GM06990 (cell line): Measurements from ENCODE around the gene SEC14L5.

Source experiments
- DNase-seq: peaks from one replicate; pipeline ENCODE4 v3.0.0-alpha.2; 2011; ENCODE audit not compliant: insufficient read length; ENCODE audit errors: extremely low read depth
- H3K27me3 ChIP-seq: replicated peaks from 2 replicates; pipeline ENCODE4 v1.6.0; 2011; ENCODE audit warnings: low read length; ENCODE audit not compliant: control insufficient read depth, insufficient read depth
- H3K36me3 ChIP-seq: 2 replicates; pipeline ENCODE4 v1.5.1; 2011; ENCODE audit warnings: low read length; ENCODE audit not compliant: control insufficient read depth, insufficient read depth
- H3K4me3 ChIP-seq: replicated peaks from 2 replicates; pipeline ENCODE4 v1.5.1; 2011; ENCODE audit warnings: low read depth, mild to moderate bottlenecking, control low read depth, low read length
- TF ChIP-seq, protein P1 (sequence below): IDR thresholded peaks from 2 replicates; pipeline ENCODE4 v1.5.1; 2011; ENCODE audit warnings: low read length, control low read depth, mild to moderate bottlenecking, inconsistent platforms; ENCODE audit not compliant: insufficient read depth, poor library complexity, severe bottlenecking

Gene SEC14L5

DNA sequence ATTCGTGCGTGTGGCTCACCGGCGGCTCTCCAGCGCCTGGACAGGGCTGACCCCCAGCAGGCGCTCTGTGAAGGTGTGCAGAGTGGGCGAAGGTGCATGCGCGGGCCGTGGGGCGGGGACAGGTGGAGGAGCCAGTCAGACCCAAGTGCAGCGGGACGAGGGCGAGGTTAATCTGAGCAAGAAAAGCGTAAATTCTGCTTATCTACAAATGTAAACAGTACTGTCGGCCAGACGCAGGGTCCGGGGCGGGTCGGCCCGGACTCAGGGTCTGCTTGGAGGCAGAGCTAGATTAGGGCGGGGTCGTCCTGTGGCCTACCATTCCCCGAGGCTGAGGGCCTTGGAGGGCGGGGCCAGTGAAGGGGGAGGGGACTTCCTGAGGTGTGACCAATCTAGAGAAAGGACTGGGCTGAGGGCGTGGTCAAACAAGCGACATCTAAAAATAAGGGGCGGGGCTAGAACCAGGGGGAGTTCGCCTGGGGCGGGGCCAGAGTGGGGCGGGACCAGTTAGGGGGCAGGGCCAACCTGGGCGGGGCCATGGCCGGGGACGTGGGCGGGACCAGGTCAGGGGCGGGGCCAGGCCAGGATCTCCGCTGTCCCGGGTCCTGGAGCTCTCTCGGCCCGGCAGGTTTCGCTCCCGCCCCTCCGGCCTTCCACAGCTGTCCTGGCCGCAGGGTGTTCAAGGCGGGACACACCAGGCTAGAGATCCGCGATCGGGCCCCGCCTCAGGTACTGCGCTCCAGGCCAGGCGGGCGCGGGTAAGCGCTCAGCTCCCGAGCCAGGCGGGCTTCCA lies at the start of gene SEC14L5:
Gene SEC14L5, plus strand, starts transcription at position 611 of the 790 bp plus-strand sequence. CDS start 994 bp downstream, outside the sequence.
- peak within 1 kb of the TSS; percentile 52 for H3K4me3 ChIP-seq
- peak; percentile 88 for DNase-seq
- no peaks in the 10 kb centered on the region for H3K36me3 ChIP-seq
- H3K27me3 ChIP-seq, result no peaks in the 10 kb centered on the region; the same call in none of the 2 replicates
- TF ChIP-seq, protein P1, sequence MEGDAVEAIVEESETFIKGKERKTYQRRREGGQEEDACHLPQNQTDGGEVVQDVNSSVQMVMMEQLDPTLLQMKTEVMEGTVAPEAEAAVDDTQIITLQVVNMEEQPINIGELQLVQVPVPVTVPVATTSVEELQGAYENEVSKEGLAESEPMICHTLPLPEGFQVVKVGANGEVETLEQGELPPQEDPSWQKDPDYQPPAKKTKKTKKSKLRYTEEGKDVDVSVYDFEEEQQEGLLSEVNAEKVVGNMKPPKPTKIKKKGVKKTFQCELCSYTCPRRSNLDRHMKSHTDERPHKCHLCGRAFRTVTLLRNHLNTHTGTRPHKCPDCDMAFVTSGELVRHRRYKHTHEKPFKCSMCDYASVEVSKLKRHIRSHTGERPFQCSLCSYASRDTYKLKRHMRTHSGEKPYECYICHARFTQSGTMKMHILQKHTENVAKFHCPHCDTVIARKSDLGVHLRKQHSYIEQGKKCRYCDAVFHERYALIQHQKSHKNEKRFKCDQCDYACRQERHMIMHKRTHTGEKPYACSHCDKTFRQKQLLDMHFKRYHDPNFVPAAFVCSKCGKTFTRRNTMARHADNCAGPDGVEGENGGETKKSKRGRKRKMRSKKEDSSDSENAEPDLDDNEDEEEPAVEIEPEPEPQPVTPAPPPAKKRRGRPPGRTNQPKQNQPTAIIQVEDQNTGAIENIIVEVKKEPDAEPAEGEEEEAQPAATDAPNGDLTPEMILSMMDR, result no peak

DNA sequence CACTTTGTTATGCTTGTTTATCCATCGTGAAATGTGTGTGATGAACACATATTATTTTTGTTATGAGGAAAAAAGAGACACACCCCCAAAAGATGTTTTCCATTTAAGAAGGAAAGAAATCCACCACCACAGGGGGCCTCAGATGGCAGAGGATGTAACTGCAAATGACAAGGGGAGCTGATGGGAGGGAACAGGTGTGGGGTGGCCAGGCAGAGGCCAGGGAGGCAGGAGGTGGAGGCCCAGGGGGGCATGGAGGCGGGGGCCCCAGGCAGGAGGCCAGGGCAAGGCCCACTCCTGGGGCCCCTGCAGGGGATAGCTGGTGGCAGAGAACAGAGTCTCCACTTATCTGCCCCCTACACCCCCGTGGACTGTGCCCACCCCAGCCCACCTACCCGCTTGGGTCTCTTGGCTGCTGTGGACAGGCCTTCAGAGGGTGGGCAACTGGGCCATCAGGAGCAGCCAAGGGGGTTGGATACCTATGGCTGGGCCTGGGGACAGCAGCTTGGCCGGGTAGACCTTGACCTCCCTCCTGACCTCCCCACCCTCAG lies 49.2 kb upstream of the SEC14L5 start:
- Histone ChIP-seq H3K36me3 (no peaks in the 10 kb centered on the region), H3K4me3 (no peak overlapping the region), H3K27me3 (no peaks in the 10 kb centered on the region; the same call in 1 of the 2 replicates)
- TF ChIP-seq, protein P1, result no peak
- no peak for DNase-seq

DNA sequence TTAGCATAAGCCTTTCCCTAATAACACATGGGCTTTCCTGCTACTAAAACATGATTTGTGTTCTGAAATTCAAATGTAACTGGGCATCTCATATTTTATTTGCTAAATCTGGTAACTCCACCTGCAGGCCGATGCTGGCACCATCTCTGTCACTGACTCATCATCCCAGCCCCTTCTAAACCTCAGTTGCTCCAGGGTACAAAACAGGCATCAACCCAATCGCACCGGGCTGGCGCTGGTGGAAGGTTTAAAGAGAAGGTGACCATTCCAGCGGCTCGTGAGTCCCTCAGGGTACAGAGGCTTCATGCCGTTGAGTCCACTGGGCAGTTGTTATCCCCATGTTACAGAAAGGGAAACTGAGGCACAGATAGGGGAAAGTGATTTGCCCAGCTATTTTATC lies 48.3 kb upstream of the SEC14L5 start:
- H3K36me3 ChIP-seq, result no peaks in the 10 kb centered on the region
- DNase-seq, result no peak

DNA sequence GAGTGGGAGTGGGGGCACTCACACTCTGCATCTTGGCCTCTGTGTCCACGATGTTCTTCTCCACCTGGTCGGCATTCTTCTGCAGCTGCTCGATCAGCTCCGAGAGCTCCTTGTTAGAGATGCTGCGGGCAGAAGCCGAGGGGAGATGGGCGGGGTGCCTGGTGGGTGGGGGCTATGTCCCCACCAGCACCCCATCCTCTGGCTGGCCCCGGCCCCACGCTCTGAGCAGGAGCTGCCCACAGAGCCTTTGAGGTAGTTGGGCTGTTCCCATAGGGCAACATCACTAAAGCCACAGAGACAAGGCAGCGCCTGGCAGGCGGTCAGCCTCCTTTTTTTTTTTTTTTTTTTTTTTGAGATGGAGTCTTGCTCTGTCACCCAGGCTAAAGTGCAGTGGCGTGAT lies 47.3 kb upstream of the SEC14L5 start:
- H3K4me3 ChIP-seq, result no peak overlapping the region
- H3K27me3 ChIP-seq, result no peaks in the 10 kb centered on the region
- DNase-seq, result no peak
- TF ChIP-seq, protein P1, result no peak
- H3K36me3 ChIP-seq, result no peaks in the 10 kb centered on the region

More for the DNA sequence above, 48.3 kb upstream of the SEC14L5 start:
- Histone ChIP-seq H3K27me3 (no peaks in the 10 kb centered on the region; the same call in 1 of the 2 replicates), H3K4me3 (no peak overlapping the region)
- TF ChIP-seq, protein P1, result no peak

DNA sequence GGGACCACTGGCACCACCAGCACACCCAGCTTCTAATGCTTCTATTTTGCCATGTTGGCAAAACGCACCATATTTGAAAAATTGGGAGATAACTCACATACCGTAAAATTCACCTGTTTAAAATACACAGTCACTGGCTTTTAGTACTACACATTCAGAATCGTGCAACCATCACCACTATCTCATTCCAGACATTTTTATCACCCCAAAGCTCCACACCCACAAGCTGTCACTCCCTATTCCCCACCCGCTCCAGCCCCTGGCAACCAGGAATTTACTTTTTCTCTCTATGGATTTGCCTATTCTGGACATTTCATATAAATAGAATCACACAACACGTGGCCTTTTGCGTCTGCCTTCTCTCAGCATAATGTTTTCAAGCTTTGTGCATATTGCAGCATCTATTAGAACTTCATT lies 46.2 kb upstream of the SEC14L5 start:
- no peaks in the 10 kb centered on the region for H3K27me3 ChIP-seq
- H3K4me3 ChIP-seq, result no peak overlapping the region
- DNase-seq, result no peak
- TF ChIP-seq, protein P1, result no peak
- no peaks in the 10 kb centered on the region for H3K36me3 ChIP-seq
